ENCODE data around the gene PARP6.

Gene PARP6

DNA sequence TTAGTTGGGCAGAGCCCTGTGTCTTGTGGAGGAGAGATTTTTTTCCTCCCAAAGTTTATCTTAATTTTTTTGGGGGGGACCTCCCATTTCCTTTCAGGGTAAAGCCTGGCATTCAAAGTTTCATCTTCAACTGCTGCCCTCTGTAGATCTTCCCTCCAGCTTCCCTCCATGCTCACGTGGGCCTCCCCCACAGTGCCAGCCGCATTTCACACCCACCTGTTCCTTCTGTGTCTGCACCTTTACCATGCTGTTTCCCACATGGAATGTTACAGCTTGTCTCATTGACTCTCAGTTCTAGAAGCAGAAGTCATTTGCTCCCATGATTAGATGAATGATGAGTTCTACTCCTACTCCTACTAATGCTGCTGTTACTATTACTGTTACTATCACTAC lies 41.1 kb upstream of the PARP6 start:
- TF ChIP-seq, protein P1, sequence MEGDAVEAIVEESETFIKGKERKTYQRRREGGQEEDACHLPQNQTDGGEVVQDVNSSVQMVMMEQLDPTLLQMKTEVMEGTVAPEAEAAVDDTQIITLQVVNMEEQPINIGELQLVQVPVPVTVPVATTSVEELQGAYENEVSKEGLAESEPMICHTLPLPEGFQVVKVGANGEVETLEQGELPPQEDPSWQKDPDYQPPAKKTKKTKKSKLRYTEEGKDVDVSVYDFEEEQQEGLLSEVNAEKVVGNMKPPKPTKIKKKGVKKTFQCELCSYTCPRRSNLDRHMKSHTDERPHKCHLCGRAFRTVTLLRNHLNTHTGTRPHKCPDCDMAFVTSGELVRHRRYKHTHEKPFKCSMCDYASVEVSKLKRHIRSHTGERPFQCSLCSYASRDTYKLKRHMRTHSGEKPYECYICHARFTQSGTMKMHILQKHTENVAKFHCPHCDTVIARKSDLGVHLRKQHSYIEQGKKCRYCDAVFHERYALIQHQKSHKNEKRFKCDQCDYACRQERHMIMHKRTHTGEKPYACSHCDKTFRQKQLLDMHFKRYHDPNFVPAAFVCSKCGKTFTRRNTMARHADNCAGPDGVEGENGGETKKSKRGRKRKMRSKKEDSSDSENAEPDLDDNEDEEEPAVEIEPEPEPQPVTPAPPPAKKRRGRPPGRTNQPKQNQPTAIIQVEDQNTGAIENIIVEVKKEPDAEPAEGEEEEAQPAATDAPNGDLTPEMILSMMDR (IDR thresholded peaks at IDR 0.05), result no peak

DNA sequence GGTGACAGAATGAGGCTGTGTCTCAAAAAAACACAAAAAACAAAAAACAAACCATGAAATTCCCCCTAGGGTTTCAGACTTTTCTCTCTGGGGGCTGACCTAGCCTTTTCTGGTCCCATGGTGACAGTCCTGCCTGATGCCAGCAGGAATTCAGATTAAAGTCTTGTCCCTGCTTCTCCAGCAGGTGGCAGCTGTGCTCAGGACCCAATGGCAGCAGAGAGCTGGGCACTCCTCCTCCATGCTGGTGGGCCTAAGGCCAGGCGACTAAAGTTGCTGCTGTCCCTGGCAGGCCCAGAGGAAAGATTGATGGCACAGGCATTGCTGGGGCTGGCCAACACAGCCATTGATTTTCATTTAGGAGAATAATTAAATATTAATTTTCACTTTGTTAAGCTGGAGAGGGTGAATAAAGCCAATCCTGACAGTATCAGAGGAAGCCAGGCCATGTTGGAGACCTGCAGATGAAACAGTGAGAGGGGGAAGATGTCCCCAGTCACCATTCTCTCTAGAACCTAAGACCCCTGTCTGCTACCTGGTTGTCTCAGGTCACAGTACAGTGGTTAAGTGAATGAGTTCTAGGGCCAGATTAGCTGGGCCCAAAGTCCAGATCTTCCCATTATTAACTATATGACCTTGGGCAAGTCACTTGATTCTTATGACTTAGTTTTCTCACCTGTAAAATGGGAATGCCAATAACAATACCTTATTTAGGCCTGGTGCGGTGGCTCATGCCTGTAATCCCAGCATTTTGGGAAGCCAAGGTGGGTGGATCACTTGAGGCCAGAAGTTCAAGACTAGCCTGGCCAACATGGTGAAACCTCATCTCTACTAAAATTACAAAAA lies 40.5 kb upstream of the PARP6 start:
- TF ChIP-seq, protein P1 (IDR thresholded peaks at IDR 0.05), result peak; percentile 89

DNA sequence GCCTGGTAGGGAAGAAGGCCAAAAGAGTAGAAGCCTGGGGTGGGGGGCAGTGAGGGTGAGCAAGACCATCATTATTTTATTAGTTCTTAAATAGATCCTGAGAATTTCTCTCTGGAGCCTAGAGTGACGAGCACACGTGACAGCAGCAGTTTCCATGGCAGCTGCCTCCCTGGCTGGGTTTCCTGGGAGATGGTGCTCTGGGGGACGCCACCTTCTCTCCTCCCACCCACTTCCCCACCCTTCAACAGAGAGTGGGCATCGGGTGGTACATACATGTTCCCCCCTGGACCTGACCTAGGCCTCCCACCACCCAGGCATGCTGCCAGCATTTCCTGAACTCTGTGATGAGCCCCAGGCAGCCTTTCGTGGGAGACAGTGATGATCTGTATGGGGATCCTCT lies 34.7 kb upstream of the PARP6 start:
- TF ChIP-seq, protein P1 (IDR thresholded peaks at IDR 0.05), result no peak

DNA sequence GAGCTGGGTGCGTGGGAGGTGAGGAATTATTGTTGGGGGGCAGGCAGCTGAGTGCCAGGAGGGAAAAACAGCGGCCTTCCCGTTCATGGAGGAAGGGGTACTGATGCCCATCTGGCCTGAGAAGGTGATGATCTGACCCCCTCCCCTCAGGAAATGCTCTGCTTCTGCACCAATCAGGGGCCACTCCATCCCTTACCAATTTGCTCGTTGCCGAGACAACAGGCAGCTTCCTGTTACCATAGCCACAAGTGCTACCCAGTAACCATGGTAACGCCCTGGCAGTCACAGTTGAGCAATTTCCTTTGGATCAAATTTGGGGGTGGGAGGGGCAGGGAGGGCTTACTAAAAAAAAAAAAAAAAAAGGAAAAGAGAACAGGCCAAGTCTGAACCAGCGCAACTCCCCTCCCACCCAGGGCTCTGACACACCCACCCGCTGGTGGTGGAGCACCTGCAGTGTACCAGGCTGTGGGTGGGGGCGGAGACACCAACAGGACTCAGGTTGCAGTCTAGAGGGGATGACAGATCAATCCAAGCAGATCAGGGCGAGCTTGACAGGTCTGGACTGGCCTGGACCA lies 33.9 kb upstream of the PARP6 start:
- TF ChIP-seq, protein P1 (IDR thresholded peaks at IDR 0.05), result no peak

- TF ChIP-seq, protein P1 (IDR thresholded peaks at IDR 0.05), result no peak
Observed at GRCh38 chr15:72304596-72304995, 32.2 kb upstream of the PARP6 start.

DNA sequence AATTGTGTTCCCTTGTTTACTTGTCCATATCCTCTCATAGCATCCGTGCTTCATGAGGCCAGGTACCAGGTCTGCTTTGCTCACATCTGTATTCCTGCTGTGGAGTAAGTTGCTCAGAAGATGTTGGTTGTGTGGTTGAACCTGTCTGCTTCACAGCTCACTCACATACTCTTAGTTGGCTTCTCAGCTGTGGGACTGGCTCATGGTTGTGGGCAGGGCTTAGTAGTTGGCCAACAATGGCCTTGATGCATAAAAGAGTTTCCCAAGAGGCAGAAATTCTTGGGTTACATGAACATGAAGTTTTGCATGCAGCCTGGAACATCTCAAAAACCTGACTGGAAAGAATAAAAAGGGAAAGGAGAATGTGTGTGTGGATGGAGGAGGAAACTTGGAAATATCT lies 30.6 kb upstream of the PARP6 start:
- TF ChIP-seq, protein P1 (IDR thresholded peaks at IDR 0.05), result no peak

DNA sequence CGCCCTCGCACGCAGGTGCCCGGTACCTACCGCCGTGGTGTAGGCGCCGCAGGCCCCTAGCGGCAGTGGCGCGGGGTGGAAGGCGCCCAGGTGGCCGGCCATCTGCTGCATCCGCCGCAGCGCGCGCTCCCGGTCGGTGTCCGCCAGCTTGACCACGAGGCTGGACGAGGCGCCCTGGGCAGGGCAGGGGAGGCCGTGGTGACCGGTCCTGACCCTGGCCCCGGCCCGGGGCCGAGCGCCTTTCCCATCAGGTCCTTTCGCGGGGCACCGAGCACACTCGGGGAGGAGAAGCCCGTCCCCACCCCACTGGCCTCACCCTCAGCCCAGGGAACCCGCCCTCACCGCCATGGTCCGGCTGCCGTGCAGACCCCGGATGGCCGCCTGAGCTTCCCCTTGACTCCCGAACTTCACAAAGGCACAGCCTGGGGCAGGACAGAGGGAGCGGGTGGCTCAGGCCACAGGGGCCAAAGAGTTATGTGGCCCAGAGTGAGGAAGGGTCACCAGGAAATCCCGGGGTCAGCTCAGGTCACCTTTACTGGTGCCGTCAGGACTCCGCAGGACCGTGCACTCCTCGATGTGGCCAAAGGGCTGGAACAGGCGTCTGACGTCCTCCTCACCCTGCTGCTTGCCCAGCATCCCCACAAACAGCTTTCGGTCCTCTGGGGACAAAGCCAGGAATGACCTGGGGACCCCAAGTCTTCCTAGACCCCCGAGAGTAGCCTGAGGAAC lies 17.4 kb upstream of the PARP6 start:
- TF ChIP-seq, protein P1 (IDR thresholded peaks at IDR 0.05), result no peak

Data from LNCAP (cell line).